CD14-positive monocyte (primary cell): ENCODE results near the gene TBL1XR1. TPM values are rescaled to one million over a fixed set of nuclear protein-coding genes. Genes with fewer than 3 reads are reported as not detected.

Source experiments
- DNase-seq, 3 donors: peaks; one replicate each; pipeline ENCODE4 v3.0.0-alpha.2; 2011 to 2022
- H2AFZ ChIP-seq: 2 replicates; pipeline ENCODE4 v1.6.0; 2012; ENCODE audit warnings: mild to moderate bottlenecking, low read depth, low read length, inconsistent platforms; ENCODE audit not compliant: insufficient read depth, poor library complexity, severe bottlenecking
- H3K27ac ChIP-seq, 2 donors: 1 replicate in 1 of 2; 2 replicates in 1 of 2; pipeline ENCODE4 v1.5.1; 2012 to 2013; ENCODE audit warnings: low read length in 2 of 2, control low read depth in 1 of 2, inconsistent platforms in 1 of 2, low read depth in 1 of 2, mild to moderate bottlenecking in 1 of 2
- H3K27me3 ChIP-seq, 2 donors: one replicate each; pipeline versions ENCODE4 v1.6.0 to v1.6.1; 2011 to 2013; ENCODE audit warnings: low read length in 2 of 2; ENCODE audit not compliant: control insufficient read depth in 2 of 2, insufficient read depth in 2 of 2
- H3K36me3 ChIP-seq, 2 donors: replicated peaks in 1 of 2; 1 replicate in 1 of 2; 2 replicates in 1 of 2; pipeline versions ENCODE4 v1.5.1 to v1.6.1; 2012 to 2013; ENCODE audit warnings: low read length in 2 of 2, control low read depth in 1 of 2, inconsistent platforms in 1 of 2, mild to moderate bottlenecking in 1 of 2; ENCODE audit not compliant: insufficient read depth in 2 of 2, control insufficient read depth in 1 of 2
- H3K4me1 ChIP-seq, 2 donors: 1 replicate in 1 of 2; 2 replicates in 1 of 2; pipeline versions ENCODE4 v1.5.1 to v1.6.1; 2012 to 2013; ENCODE audit warnings: low read length in 2 of 2, control low read depth in 1 of 2, inconsistent platforms in 1 of 2, mild to moderate bottlenecking in 1 of 2, moderate library complexity in 1 of 2; ENCODE audit not compliant: insufficient read depth in 2 of 2, control insufficient read depth in 1 of 2
- H3K4me2 ChIP-seq: replicated peaks from 2 replicates; pipeline ENCODE3; 2012; ENCODE audit warnings: low read length, moderate library complexity, mild to moderate bottlenecking; ENCODE audit not compliant: poor library complexity, severe bottlenecking; ENCODE audit errors: extremely low read depth
- H3K4me3 ChIP-seq, 3 experiments: fragments of 200-600 bp in 1 of 3; sonication (generic) in 1 of 3; replicated peaks in 1 of 3; 1 replicate in 2 of 3; 2 replicates in 1 of 3; pipeline ENCODE4 v1.5.1; 2011 to 2013; ENCODE audit warnings: low read length in 3 of 3, mild to moderate bottlenecking in 3 of 3, control low read depth in 2 of 3, low read depth in 2 of 3, inconsistent platforms in 1 of 3, moderate library complexity in 1 of 3
- H3K79me2 ChIP-seq: 2 replicates; pipeline ENCODE4 v1.6.0; 2012; ENCODE audit warnings: mild to moderate bottlenecking, control low read depth, inconsistent platforms, low read length, moderate library complexity; ENCODE audit not compliant: insufficient read depth
- H3K9ac ChIP-seq: 2 replicates; pipeline ENCODE4 v1.6.0; 2017; ENCODE audit warnings: low read length, mild to moderate bottlenecking; ENCODE audit not compliant: insufficient read depth, poor library complexity, severe bottlenecking
- H3K9me3 ChIP-seq, 2 donors: replicated peaks in 1 of 2; 1 replicate in 1 of 2; 2 replicates in 1 of 2; pipeline versions ENCODE4 v1.5.1 to v1.6.1; 2012 to 2013; ENCODE audit warnings: low read length in 2 of 2, control low read depth in 1 of 2; ENCODE audit not compliant: control insufficient read depth in 1 of 2, insufficient read depth in 1 of 2
- H4K20me1 ChIP-seq: 2 replicates; pipeline ENCODE4 v1.6.0; 2012; ENCODE audit warnings: mild to moderate bottlenecking, low read length, control low read depth, moderate library complexity; ENCODE audit not compliant: insufficient read depth
- H3K27ac Mint-ChIP-seq, 7 donors: one replicate each; pipeline ENCODE4 v1.8.0; 2020; ENCODE audit warnings: mild to moderate bottlenecking in 7 of 7, mixed read lengths in 7 of 7, moderate library complexity in 6 of 7, inconsistent platforms in 2 of 7
- H3K27me3 Mint-ChIP-seq, 3 donors: one replicate each; pipeline ENCODE4 v1.8.0; 2021 to 2022; ENCODE audit warnings: low read depth in 3 of 3, mild to moderate bottlenecking in 3 of 3, mixed read lengths in 3 of 3, moderate library complexity in 3 of 3, inconsistent platforms in 1 of 3
- H3K36me3 Mint-ChIP-seq, 2 donors: one replicate each; pipeline ENCODE4 v1.8.0; 2020; ENCODE audit warnings: mixed read lengths in 2 of 2, inconsistent platforms in 1 of 2, mild to moderate bottlenecking in 1 of 2
- H3K4me1 Mint-ChIP-seq: one replicate; pipeline ENCODE4 v1.8.0; 2020; ENCODE audit warnings: mild to moderate bottlenecking, mixed read lengths
- H3K4me3 Mint-ChIP-seq, 2 donors: one replicate each; pipeline ENCODE4 v1.8.0; 2020; ENCODE audit warnings: mild to moderate bottlenecking in 2 of 2, mixed read lengths in 2 of 2, moderate library complexity in 1 of 2
- H3K9me3 Mint-ChIP-seq, 7 donors: one replicate each; pipeline ENCODE4 v1.8.0; 2020 to 2022; ENCODE audit warnings: mixed read lengths in 7 of 7, mild to moderate bottlenecking in 6 of 7, moderate library complexity in 6 of 7, inconsistent platforms in 2 of 7
- WGBS: methylation state at CpG from one replicate; pipeline ENCODE4 v1.1.5; 2013; ENCODE audit warnings: missing lambda C conversion rate; ENCODE audit not compliant: insufficient coverage; 5-methylcytosine and 5-hydroxymethylcytosine counted together
- intact Hi-C, 2 donors: fragments of 100-400 bp; cut with micrococcal nuclease; formaldehyde crosslinking; loops; one replicate each; pipeline versions ENCODE4 v1.15.0 to v1.15.1; 2023
- polyA plus RNA-seq, 3 donors: library from polyadenylated mRNA; depleted of rRNA in 1 of 3; unstranded in 2 of 3; stranded (reverse) in 1 of 3; fragments of 300-500 nt in 2 of 3; fragments of >200 nt in 1 of 3; fragmentation: Illumina TruSeq in 2 of 3; gene quantifications; 1 replicate in 2 of 3; 2 replicates in 1 of 3; pipeline ENCODE4 v1.2.3, GENCODE V29; 2012 to 2021
- TF ChIP-seq, protein P1 (sequence below): fragments of 200-600 bp; IDR thresholded peaks from one replicate; pipeline ENCODE4 v1.8.0; 2022; ENCODE audit warnings: antibody characterized with exemption, mild to moderate bottlenecking

TBL1XR1 gene
- polyA plus RNA-seq, 3 donors, result 10.2 to 20.4 (median 18.3) TPM

- WGBS, result no CpG with 5 or more reads among the region's 1 CpG
- no peak overlapping the region for H2AFZ ChIP-seq
- TF ChIP-seq, protein P1, sequence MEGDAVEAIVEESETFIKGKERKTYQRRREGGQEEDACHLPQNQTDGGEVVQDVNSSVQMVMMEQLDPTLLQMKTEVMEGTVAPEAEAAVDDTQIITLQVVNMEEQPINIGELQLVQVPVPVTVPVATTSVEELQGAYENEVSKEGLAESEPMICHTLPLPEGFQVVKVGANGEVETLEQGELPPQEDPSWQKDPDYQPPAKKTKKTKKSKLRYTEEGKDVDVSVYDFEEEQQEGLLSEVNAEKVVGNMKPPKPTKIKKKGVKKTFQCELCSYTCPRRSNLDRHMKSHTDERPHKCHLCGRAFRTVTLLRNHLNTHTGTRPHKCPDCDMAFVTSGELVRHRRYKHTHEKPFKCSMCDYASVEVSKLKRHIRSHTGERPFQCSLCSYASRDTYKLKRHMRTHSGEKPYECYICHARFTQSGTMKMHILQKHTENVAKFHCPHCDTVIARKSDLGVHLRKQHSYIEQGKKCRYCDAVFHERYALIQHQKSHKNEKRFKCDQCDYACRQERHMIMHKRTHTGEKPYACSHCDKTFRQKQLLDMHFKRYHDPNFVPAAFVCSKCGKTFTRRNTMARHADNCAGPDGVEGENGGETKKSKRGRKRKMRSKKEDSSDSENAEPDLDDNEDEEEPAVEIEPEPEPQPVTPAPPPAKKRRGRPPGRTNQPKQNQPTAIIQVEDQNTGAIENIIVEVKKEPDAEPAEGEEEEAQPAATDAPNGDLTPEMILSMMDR, result no peak
- peak overlapping the region in 3 of 7 donors; percentile 18 to 75 (median 51) for H3K27ac Mint-ChIP-seq
- intact Hi-C loops, result no loop called here
- peaks cover 98% of the 10 kb centered on the region for H4K20me1 ChIP-seq
- H3K4me2 ChIP-seq, result no peak overlapping the region
- peaks cover 10 to 12% of the 10 kb centered on the region in 2 donors for H3K4me1 ChIP-seq
- H3K4me1 Mint-ChIP-seq, result peaks cover 36% of the 10 kb centered on the region
- peak overlapping the region in 1 of 2 donors; percentile 9 for H3K27ac ChIP-seq
- no peak overlapping the region for H3K9ac ChIP-seq
- peaks cover 0 to 13% of the 10 kb centered on the region in 2 donors for H3K36me3 ChIP-seq
- H3K4me3 Mint-ChIP-seq, result no peak overlapping the region
- peaks cover 0 to 9% of the 10 kb centered on the region in 2 donors for H3K36me3 Mint-ChIP-seq
- DNase-seq, result no peak
- H3K9me3 ChIP-seq, result no peaks in the 10 kb centered on the region
- peaks cover 100% of the 10 kb centered on the region for H3K79me2 ChIP-seq
- H3K27me3 Mint-ChIP-seq, result no peaks in the 10 kb centered on the region
- H3K4me3 ChIP-seq, result no peak overlapping the region
- no peaks in the 10 kb centered on the region for H3K27me3 ChIP-seq
- peaks cover 0 to 4% (median 0%) of the 10 kb centered on the region in 7 donors for H3K9me3 Mint-ChIP-seq
Observed at GRCh38 chr3:177147790-177148189, 49.5 kb downstream of the TBL1XR1 start.

DNA sequence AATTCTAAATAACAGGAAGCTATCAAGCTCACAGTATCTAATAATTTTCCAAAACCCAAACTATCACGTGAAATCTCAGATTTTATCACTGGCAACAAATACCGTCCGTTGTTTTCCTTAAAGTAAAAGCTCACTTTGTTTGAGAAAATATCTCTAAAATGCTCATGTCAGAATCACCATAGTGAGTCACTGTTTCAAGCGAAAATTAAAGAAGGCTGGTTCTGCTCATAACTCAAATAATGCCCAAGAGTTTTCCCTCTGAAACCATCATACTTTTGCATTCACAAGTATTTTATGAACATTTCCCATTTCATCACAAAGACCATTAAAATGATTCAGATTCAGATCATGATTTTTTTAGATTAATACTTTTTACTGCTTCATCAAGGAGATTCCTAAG, 50.6 kb downstream of the TBL1XR1 start:
- no peak overlapping the region for H2AFZ ChIP-seq
- peaks cover 100% of the 10 kb centered on the region for H3K79me2 ChIP-seq
- no peak for DNase-seq
- H3K4me1 ChIP-seq, result peaks cover 16 to 19% of the 10 kb centered on the region in 2 donors
- Mint-ChIP-seq H3K9me3 (peaks cover 0 to 4% (median 0%) of the 10 kb centered on the region in 7 donors), H3K27me3 (no peaks in the 10 kb centered on the region), H3K4me1 (peaks cover 39% of the 10 kb centered on the region), H3K4me3 (no peak overlapping the region), H3K27ac (no peak overlapping the region), H3K36me3 (peaks cover 0 to 9% of the 10 kb centered on the region in 2 donors)
- intact Hi-C loops, result no loop called here
- no peak overlapping the region for H3K9ac ChIP-seq
- no peaks in the 10 kb centered on the region for H3K27me3 ChIP-seq
- H4K20me1 ChIP-seq, result peaks cover 98% of the 10 kb centered on the region
- no peak overlapping the region for H3K4me3 ChIP-seq
- no peak overlapping the region for H3K27ac ChIP-seq
- no peak overlapping the region for H3K4me2 ChIP-seq
- WGBS, result 81% methylated on average over 3 of the region's 4 CpGs
- H3K36me3 ChIP-seq, result peaks cover 0 to 13% of the 10 kb centered on the region in 2 donors
- H3K9me3 ChIP-seq, result no peaks in the 10 kb centered on the region
- TF ChIP-seq, protein P1, result no peak
